Calu3 (cell line): ENCODE data around the gene DNAH9. TPM values are rescaled to one million over a fixed set of nuclear protein-coding genes. Genes with fewer than 3 reads are reported as not detected.
"Not testable (repeated sequence)": the region's sequence is repeated elsewhere in the genome, so short reads cannot be mapped to it uniquely, and the experiment has no call there.

Experiments used
- BruUV-seq: library from RNA; stranded (reverse); fragments of 400-500 nt; replicated peaks from 2 replicates; lab custom pipeline; 2021; lab: Mats Ljungman, UMichigan
- CTCF ChIA-PET: fragments of 300-600 bp; sonication (Branson Sonifier 250); formaldehyde crosslinking; loops from one replicate; lab custom pipeline; 2022; ENCODE audit warnings: antibody characterized with exemption; lab: Charles Lee
- DNase-seq: peaks from one replicate; pipeline ENCODE4 v3.0.0; 2022
- H3K27ac Mint-ChIP-seq: one replicate; pipeline ENCODE4 v1.8.0; 2022; ENCODE audit warnings: mixed read lengths; ENCODE audit not compliant: unreplicated experiment
- H3K27me3 Mint-ChIP-seq: one replicate; pipeline ENCODE4 v1.8.0; 2022; ENCODE audit warnings: mixed read lengths; ENCODE audit not compliant: unreplicated experiment
- H3K36me3 Mint-ChIP-seq: one replicate; pipeline ENCODE4 v1.8.0; 2022; ENCODE audit warnings: mild to moderate bottlenecking, moderate library complexity, mixed read lengths; ENCODE audit not compliant: insufficient read depth, unreplicated experiment
- H3K4me1 Mint-ChIP-seq: one replicate; pipeline ENCODE4 v1.8.0; 2022; ENCODE audit warnings: mild to moderate bottlenecking, low read depth, mixed read lengths; ENCODE audit not compliant: unreplicated experiment
- H3K4me3 Mint-ChIP-seq: one replicate; pipeline ENCODE4 v1.8.0; 2022; ENCODE audit warnings: mild to moderate bottlenecking, low read depth, moderate library complexity, mixed read lengths; ENCODE audit not compliant: unreplicated experiment
- H3K9me3 Mint-ChIP-seq: one replicate; pipeline ENCODE4 v1.8.0; 2022; ENCODE audit warnings: low read depth, mixed read lengths; ENCODE audit not compliant: unreplicated experiment
- CTCF ChIP-seq: fragments of 200-600 bp; IDR thresholded peaks from one replicate; pipeline ENCODE4 v1.8.0; 2022; ENCODE audit warnings: antibody characterized with exemption; ENCODE audit not compliant: unreplicated experiment
- intact Hi-C: fragments of 100-400 bp; cut with micrococcal nuclease; formaldehyde crosslinking; loops from one replicate; pipeline ENCODE4 v1.10.0; 2022; ENCODE audit not compliant: unreplicated experiment
- total RNA-seq: library from RNA; stranded (reverse); gene quantifications from 2 replicates; pipeline ENCODE4 v1.2.3, GENCODE V29; 2022

Gene DNAH9
- total RNA-seq, 1 experiment from 2014 or later = 0.19 TPM

GRCh38 chr17:11943759-11944347, 345.6 kb downstream of the DNAH9 start:
- no peak for TF ChIP-seq CTCF
- intact Hi-C loops = no loop called here
- CTCF ChIA-PET = no interaction called here
- Mint-ChIP-seq H3K9me3 (no peaks in the 10 kb centered on the region), H3K4me3 (no peak overlapping the region), H3K27me3 (no peaks in the 10 kb centered on the region), H3K27ac (no peak overlapping the region), H3K4me1 (no peaks in the 10 kb centered on the region), H3K36me3 (no peaks in the 10 kb centered on the region)
- DNase-seq = no peak
- no TSS peak for BruUV-seq

DNA sequence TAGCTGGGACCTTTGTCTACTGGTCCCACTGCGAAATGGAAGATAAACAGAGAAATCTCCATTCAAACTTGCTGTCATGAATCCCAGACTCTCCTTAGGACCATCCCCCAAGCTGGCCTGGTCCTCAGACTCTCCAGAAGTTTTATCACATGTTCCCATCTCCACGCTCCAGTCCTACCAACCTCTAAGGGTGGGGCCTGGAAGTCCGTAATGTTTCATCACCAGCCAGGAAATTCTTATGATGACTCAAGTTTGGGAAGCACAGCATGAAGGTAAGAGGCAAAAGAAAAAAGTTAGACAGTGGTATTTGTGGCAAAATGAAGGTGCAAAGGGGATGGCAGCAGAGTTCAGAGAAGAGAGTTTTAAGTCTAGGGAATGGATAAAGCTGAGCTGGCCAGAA, 346.3 kb downstream of the DNAH9 start:
- Mint-ChIP-seq H3K4me3 (no peak overlapping the region), H3K36me3 (no peaks in the 10 kb centered on the region), H3K27me3 (no peaks in the 10 kb centered on the region), H3K9me3 (no peaks in the 10 kb centered on the region), H3K27ac (no peak overlapping the region), H3K4me1 (no peaks in the 10 kb centered on the region)
- CTCF ChIA-PET = no interaction called here
- intact Hi-C loops = no loop called here
- DNase-seq = no peak
- no TSS peak for BruUV-seq
- no peak for TF ChIP-seq CTCF

DNA sequence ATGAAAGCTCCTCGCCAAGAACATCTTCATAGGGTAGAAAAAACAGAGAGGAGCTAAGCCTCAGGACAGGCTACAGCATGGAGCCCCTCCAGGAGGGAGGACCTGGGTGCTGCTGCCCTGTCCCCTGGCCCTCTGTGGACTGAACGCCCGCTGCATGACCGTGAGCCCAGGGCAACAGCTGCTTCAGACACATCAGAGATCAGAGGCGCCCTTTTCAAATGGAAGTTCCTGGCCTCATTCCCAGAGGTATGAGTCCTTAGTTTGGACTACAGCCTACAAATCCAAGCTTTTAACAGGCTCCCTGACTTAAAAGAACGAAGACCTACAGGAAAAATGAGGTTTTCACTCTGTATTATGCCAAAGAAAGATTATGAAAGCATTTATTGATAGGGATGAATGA, 350.5 kb downstream of the DNAH9 start:
- Mint-ChIP-seq H3K9me3 (no peaks in the 10 kb centered on the region), H3K4me1 (no peaks in the 10 kb centered on the region), H3K27ac (no peak overlapping the region), H3K27me3 (no peaks in the 10 kb centered on the region), H3K4me3 (no peak overlapping the region), H3K36me3 (no peaks in the 10 kb centered on the region)
- no peak for DNase-seq
- CTCF ChIA-PET = no interaction called here
- no TSS peak for BruUV-seq
- intact Hi-C loops = no loop called here
- no peak for TF ChIP-seq CTCF

GRCh38 chr17:11949571-11949970, 351.3 kb downstream of the DNAH9 start:
- H3K4me1 Mint-ChIP-seq, H3K4me3 Mint-ChIP-seq, H3K27ac Mint-ChIP-seq, H3K9me3 Mint-ChIP-seq, DNase-seq, H3K36me3 Mint-ChIP-seq, CTCF ChIA-PET, H3K27me3 Mint-ChIP-seq, BruUV-seq, intact Hi-C loops: not testable (repeated sequence)

- Mint-ChIP-seq H3K4me3 (no peak overlapping the region), H3K27ac (no peak overlapping the region), H3K36me3 (no peaks in the 10 kb centered on the region), H3K4me1 (no peaks in the 10 kb centered on the region), H3K9me3 (no peaks in the 10 kb centered on the region), H3K27me3 (no peaks in the 10 kb centered on the region)
- TF ChIP-seq CTCF = no peak
- intact Hi-C loops = no loop called here
- no TSS peak for BruUV-seq
- CTCF ChIA-PET = no interaction called here
- no peak for DNase-seq
These were observed 352.7 kb downstream of the DNAH9 start for GRCh38 chr17:11950771-11951519.
